GM21390 (cell line): ENCODE measurements around the gene POLR2F.

Experiments
- ATAC-seq: cut with Tn5 transposase; IDR thresholded peaks from one replicate; pipeline ENCODE4 v1.9.1; 2021; ENCODE audit not compliant: unreplicated experiment

Gene POLR2F

DNA sequence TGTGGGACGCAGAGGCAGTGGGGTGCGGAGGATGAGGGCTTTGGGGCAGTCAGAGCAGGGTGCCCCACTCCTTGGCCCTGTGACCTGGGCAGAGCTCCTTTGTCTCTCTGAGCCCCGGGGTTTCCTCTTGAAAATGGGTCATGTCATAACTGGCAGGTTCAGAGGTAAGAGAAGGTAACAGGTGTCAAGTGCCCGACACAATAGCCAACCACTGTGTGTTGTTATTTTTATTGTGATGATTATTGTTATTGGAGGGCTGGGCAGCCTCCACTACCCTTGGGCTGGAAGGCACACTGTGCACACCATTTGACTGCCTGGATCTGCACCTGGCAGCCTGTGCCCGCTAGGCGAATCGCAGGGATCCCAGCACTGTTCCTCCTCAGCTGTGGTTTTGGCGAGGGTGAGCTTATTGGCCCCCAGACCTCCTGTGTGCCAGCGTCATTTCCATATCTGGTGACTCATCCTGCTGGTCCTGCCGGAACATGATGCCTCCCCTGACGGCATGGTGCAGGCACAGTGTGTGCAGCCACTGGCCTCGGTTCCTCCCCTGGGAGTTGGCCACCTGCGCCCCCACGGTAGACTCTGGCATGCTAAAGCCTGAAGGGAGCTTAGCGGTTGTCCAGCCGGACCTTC lies 46.3 kb downstream of the POLR2F start:
- no peak for ATAC-seq

DNA sequence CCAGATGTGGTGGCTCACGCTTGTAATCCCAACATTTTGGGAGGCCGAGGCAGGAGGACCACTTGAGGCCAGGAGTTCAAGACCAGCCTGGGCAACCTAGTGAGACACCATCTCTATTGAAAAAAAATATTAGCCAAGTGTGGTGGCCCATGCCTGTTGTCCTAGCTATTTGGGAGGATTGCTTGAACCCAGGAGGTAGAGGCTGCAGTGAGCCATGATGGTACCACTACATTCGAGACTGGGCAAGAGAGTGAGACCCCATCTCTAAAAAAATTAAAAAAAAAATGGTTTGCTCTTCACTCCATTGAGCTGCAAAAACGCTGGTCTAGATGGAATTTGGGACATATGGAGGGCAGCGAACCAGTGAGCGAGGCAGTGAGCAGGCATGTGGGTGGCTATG lies 52.4 kb downstream of the POLR2F start:
- no peak for ATAC-seq

DNA sequence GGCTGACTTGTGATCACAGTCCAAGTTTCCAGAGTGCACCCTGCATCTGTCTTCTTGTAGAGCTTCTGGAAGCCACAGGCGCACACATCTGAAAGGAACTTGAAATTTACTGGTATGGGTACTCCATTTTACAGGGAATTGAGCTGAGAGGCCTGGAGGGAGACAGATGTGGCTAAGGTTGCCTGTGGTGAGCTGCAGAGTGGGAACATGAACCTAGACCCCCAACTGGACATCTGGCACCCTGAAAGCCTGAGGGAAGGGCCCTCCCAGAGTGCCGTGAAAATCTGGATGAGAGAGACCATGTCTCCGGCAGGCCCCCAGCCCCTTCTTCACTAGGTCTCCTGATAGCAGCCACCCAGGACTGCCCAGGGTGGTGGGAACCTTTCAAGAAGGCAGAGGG lies 53.4 kb downstream of the POLR2F start:
- no peak for ATAC-seq

- ATAC-seq, result no peak
Observed at GRCh38 chr22:38007330-38007902, 53.9 kb downstream of the POLR2F start.

DNA sequence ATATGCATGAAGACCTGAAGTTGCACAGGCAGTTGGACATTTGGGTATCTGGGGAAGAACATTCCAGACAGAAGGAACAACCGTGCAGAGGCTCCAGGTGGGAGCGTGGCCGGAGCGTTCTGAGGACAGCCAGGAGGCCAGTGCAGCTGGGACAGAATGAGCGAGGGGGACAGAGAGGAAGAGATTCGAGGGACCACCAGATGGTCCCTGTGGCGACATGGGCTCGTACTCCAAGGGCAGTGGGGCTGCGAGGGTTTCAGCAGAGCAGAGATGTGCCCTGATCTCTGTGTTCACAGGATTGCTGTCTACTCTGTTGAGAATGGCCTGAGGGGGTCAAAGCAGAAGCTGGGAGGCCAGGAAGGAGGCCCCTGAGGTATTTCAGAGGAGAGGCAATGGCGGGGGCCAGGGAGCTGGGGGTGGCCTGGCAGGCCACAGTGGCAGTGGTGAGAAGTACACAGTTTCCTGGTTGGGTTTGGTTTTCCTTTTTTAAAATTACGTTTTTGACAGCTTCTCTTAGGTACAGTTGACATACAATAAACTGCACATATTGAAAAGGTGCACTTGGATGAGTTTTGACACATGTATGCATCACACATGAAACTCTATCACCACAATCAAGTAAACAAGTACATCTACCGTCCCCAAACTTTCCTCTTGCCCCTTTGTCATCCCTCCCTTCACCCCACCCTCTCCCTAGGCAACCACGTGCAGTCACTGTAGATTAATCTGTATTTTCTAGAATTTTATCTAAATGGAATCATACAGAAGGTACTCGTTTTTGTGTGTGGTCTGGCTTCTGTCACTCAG lies 55.7 kb downstream of the POLR2F start:
- ATAC-seq, result no peak

DNA sequence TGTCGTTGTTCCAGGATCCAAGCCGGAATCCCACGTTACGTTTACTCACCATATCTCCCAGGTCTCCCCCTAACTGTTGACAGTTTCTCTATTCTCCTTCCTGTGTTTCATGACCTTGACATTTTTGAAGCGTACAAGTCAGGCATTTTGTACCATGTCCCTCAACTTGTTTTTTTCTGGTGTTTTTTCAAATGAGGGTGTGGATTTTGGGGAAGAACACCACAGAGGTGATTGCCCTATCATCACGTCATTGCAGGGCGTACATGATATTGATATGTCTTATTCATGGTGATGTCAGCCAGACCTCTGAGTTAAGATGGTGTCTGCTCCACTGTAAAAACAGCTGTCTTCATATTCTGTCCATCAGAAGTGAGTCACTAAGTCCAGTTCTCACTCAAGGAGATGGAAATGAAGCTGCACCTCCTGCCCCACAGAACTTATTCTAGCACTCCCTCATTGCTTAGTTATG lies 59.1 kb downstream of the POLR2F start:
- no peak for ATAC-seq

DNA sequence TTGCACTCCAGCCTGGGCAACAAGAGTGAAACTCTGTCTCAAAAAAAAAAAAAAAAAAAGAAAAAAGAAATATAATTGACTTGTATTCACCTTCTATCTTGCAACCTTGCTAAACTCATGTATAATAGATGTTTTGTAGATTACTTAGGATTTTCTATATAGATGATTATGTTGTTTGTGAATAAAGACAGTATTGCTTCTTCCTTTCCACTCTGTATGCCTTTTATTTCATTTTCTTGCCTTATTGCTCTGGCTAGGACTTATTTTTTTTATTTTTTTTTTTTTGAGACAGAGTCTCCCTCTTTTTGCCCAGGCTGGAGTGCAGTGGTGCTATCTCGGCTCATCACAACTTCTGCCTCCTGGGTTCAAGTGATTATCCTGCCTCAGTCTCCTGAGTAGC lies 60.6 kb downstream of the POLR2F start:
- ATAC-seq, result no peak

- no peak for ATAC-seq
Observed at GRCh38 chr22:38016182-38017151, 63.0 kb downstream of the POLR2F start.

DNA sequence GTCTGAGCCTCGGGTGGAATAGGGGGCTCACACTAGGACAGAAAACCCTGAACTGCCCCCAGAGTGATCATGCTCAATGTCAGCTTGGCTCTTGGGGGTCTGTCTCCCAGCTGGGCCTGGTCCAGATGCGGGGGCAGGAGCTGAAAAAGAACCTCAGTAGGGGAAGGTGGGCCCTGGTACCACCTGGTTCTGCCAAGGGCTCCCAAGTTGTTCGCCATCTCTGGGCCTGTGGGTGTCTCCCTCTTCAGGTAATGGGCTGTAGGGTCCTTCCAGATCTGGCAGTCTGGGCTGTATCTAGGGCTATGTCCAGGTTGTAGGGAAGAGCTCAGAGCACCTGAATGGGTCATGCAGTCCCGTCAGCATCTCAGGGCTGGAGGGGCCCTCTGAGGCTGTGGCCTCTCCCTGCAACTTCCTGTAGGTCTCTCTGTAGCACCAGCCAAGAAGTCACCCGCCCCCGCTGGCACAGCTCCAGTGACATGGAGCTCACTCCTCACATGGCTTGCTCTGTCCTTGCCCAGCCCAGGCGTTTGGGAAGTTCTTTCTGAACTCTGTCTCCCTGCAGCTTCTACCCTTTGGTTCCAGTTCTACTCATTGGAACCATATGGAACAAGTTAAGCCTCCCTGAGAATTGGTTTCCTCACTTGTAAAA lies 63.9 kb downstream of the POLR2F start:
- no peak for ATAC-seq

DNA sequence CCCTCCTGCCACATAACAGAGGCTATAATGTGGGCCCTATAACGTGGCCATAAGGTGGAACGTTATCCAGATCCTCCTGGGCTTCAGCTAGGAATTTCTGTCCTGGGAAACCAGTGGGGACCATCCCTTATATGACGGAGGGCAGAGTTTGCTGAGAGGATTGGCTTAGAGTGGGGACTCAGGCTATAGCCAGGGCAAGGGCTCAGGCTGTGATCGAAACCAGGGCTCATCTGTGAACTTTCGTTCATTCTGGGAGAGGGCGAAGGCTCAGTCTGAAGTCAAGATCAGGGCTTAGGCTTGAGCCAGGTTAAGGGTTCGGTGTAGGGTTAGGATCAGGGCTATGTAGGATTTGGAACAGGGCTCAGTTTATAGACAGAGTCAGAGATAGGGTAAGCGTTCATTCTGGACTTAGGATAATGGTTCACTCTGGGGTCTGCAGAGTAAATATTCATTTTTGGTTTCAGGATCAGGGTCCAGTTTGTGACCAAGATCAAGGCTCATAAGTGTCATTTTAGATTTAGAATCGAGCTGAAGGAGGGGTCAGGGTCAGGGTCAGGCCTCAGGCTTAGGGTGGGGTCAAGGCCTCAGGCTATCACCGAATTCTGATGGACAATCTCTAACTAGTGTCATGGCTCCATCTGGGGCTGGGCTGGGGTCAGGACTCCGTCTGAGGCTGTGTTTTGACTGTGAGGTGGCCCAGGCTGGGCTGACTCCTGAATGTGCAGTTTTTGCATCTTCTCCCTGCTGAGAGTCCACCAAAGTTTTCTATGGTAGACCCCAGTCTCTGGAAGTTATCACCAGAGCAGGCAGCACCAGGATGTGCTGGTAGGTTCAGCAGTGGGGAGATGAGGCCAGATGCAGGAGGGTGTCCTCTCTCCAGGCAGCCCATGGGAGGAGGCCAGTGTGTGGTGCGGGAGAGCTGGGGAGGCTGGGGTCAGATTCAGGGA lies 64.7 kb downstream of the POLR2F start:
- no peak for ATAC-seq
